ENCODE measurements around the gene ARHGAP30.

ARHGAP30 gene

GRCh38 chr1:161090617-161091016 lies 20.9 kb upstream of the ARHGAP30 start:
- TF ChIP-seq, protein P1, sequence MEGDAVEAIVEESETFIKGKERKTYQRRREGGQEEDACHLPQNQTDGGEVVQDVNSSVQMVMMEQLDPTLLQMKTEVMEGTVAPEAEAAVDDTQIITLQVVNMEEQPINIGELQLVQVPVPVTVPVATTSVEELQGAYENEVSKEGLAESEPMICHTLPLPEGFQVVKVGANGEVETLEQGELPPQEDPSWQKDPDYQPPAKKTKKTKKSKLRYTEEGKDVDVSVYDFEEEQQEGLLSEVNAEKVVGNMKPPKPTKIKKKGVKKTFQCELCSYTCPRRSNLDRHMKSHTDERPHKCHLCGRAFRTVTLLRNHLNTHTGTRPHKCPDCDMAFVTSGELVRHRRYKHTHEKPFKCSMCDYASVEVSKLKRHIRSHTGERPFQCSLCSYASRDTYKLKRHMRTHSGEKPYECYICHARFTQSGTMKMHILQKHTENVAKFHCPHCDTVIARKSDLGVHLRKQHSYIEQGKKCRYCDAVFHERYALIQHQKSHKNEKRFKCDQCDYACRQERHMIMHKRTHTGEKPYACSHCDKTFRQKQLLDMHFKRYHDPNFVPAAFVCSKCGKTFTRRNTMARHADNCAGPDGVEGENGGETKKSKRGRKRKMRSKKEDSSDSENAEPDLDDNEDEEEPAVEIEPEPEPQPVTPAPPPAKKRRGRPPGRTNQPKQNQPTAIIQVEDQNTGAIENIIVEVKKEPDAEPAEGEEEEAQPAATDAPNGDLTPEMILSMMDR (IDR thresholded peaks at IDR 0.05; ENCODE audit: borderline replicate concordance, insufficient read depth, low read depth, low read length) = no peak
- no peak overlapping the region for H3K4me3 ChIP-seq (ENCODE audit: low read depth, low read length)

DNA sequence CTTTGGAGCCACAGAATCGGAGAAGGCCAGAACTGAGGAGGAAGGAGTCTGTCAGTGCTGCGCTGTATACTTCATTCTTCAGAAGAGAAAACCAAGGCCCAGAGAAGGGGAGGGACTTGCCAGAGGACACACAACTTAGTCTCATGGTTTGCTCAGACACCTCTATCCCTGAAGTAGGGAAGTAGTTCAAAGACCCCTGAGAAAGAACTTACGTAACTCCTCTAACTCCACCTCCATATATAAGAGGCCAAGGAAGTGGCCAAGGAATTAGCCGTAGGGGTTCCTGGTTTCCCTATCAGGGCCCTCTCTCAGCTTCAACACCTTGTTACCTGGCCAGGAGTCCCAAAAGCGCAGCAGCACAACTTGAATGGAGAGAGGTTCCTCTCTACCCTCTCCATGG lies 20.2 kb upstream of the ARHGAP30 start:
- H3K4me3 ChIP-seq (ENCODE audit: low read depth, low read length) = no peak overlapping the region
- TF ChIP-seq, protein P1 (IDR thresholded peaks at IDR 0.05; ENCODE audit: borderline replicate concordance, insufficient read depth, low read depth, low read length) = no peak

DNA sequence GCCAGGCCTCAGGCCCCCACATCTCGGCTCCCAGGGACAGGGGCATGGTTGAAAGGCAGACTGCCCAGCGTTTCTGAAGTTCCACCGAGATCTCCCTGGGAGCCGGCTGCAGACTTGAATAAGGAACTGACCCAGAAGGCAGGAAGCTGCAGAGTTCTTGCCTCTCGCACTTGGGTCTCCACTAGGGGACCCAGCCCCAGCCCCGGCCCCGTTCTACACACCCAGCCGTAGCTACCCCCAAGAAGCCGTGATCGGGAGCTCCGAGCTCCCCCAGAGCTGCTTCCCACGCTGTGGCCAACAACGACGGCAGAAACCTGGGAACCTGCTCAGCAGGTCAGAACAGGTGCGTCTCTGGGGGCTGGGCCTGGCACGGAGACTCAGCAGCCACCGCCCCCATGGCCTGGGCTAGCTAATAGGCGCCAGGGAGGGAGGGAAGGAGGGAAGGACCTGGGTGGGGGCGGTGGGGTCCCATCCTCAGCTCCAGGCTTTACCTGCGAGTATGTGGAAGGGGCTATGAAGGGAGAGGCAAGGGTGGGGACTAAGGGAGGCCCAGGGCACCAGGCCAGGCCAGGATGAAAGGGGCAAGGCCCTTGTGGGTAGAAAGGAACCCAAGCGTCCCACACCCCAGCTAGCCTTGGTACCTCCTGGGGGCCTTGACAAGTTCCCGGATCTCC lies 19.7 kb upstream of the ARHGAP30 start, which contains the start of gene NECTIN4:
Gene NECTIN4 (minus strand): TSS at position 308 of the 674 bp plus-strand sequence. CDS start 262 bp downstream, at position 46.
- TF ChIP-seq, protein P1 (IDR thresholded peaks at IDR 0.05; ENCODE audit: borderline replicate concordance, insufficient read depth, low read depth, low read length) = no peak
- no peak within 1 kb of the TSS for H3K4me3 ChIP-seq (ENCODE audit: low read depth, low read length)

DNA sequence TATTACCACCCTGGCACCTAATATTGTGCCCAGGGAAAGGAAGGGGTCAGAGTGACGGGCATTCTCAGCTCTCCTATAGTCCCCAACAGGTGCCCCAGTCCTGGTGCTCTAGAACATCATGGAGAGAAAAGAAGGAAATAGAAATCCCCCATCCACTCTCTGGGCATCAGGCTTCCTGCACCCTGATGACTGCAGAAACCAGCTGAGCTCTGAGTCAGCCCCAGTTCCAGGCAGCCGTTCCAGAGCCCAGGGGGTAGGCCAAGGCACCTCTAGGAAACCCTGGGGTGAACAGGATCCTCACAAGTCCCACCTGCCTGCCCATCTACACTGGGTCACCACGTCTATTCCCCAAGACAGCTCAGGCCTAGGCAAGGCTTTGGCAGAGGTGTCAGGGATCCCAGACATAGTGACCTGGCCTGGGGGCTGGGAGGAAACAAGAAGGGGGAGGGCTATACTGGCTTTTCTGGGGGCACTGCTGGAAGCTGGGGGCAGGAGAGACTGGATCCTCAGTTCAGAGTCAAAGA lies 19.0 kb upstream of the ARHGAP30 start:
- no peak overlapping the region for H3K4me3 ChIP-seq (ENCODE audit: low read depth, low read length)
- TF ChIP-seq, protein P1 (IDR thresholded peaks at IDR 0.05; ENCODE audit: borderline replicate concordance, insufficient read depth, low read depth, low read length) = no peak

- TF ChIP-seq, protein P1 (IDR thresholded peaks at IDR 0.05; ENCODE audit: borderline replicate concordance, insufficient read depth, low read depth, low read length) = no peak
- H3K4me3 ChIP-seq (ENCODE audit: low read depth, low read length) = no peak overlapping the region
Measured at GRCh38 chr1:161086457-161086856, 16.8 kb upstream of the ARHGAP30 start.

DNA sequence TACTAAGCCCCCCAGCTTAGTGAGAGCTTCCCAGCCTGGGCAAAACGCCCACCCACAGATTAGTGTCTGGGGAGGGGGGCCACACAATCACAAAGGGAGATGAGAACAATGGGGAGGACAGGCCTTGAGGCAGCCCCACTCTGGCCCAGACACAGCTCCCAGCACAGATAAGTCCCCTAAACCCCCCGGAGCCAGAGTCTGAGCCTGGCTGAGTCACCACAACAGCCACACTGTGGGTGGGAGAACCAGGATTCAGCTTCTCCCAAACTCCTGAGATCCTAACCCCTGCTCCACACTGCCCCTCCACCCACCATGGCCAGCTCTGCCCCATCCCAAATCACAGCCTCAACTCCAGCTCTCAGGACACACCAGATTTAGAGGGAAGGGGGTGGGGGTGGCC lies 15.5 kb upstream of the ARHGAP30 start:
- TF ChIP-seq, protein P1 (IDR thresholded peaks at IDR 0.05; ENCODE audit: borderline replicate concordance, insufficient read depth, low read depth, low read length) = no peak
- no peak overlapping the region for H3K4me3 ChIP-seq (ENCODE audit: low read depth, low read length)

- TF ChIP-seq, protein P1 (IDR thresholded peaks at IDR 0.05; ENCODE audit: borderline replicate concordance, insufficient read depth, low read depth, low read length) = no peak
- H3K4me3 ChIP-seq (ENCODE audit: low read depth, low read length) = no peak overlapping the region
Measured at GRCh38 chr1:161084597-161084988, 14.9 kb upstream of the ARHGAP30 start.
